GM08714 (cell line): Measurements from ENCODE around the gene MRPL4.
"Not testable (repeated sequence)": the region's sequence is repeated elsewhere in the genome, so short reads cannot be mapped to it uniquely, and the experiment has no call there.

Source experiments
- H3K4me3 ChIP-seq: fragments of 200-500 bp; sonication (Bioruptor generic); 2 replicates; pipeline ENCODE4 v1.5.1; 2014; ENCODE audit warnings: mild to moderate bottlenecking, low read length, inconsistent platforms
- ZNF274 ChIP-seq: IDR thresholded peaks from 2 replicates; pipeline ENCODE4 v1.6.1; 2012; ENCODE audit warnings: mild to moderate bottlenecking, low read depth, low read length

Gene MRPL4

GRCh38 chr19:10224337-10224736, 27.7 kb upstream of the MRPL4 start:
- H3K4me3 ChIP-seq: no peak overlapping the region
- TF ChIP-seq ZNF274: no peak

- TF ChIP-seq ZNF274: no peak
- no peak overlapping the region for H3K4me3 ChIP-seq
Observed at GRCh38 chr19:10226021-10226375, 26.0 kb upstream of the MRPL4 start.

- no peak for TF ChIP-seq ZNF274
- H3K4me3 ChIP-seq: no peak overlapping the region
Observed at GRCh38 chr19:10226376-10227025, 25.5 kb upstream of the MRPL4 start.

- no peak for TF ChIP-seq ZNF274
- H3K4me3 ChIP-seq: no peak overlapping the region
Observed at GRCh38 chr19:10227026-10227971, 24.7 kb upstream of the MRPL4 start.

GRCh38 chr19:10228393-10228792, 23.6 kb upstream of the MRPL4 start:
- no peak overlapping the region for H3K4me3 ChIP-seq
- no peak for TF ChIP-seq ZNF274

GRCh38 chr19:10228920-10229319, 23.1 kb upstream of the MRPL4 start:
- H3K4me3 ChIP-seq: no peak overlapping the region; the same call in 1 of the 2 replicates
- TF ChIP-seq ZNF274: no peak

- TF ChIP-seq ZNF274: no peak
- H3K4me3 ChIP-seq: peak overlapping the region; percentile 85
Observed at GRCh38 chr19:10230173-10230860, 21.7 kb upstream of the MRPL4 start.

GRCh38 chr19:10230861-10231611, 21.0 kb upstream of the MRPL4 start, which contains the start of gene S1PR2:
Gene S1PR2, minus strand, starts transcription at chr19:10231331. Its CDS starts 6,426 bp downstream, at chr19:10224905.
- peak within 1 kb of the TSS; percentile 85 for H3K4me3 ChIP-seq
- no peak for TF ChIP-seq ZNF274

GRCh38 chr19:10231612-10232228, 20.3 kb upstream of the MRPL4 start:
- TF ChIP-seq ZNF274: no peak
- peak overlapping the region; percentile 21; the same call in 1 of the 2 replicates for H3K4me3 ChIP-seq

- TF ChIP-seq ZNF274: no peak
- no peak overlapping the region for H3K4me3 ChIP-seq
Observed at GRCh38 chr19:10233946-10234345, 18.1 kb upstream of the MRPL4 start.

GRCh38 chr19:10235003-10235402, 17.0 kb upstream of the MRPL4 start:
- TF ChIP-seq ZNF274: no peak
- no peak overlapping the region for H3K4me3 ChIP-seq

GRCh38 chr19:10235409-10235808, 16.6 kb upstream of the MRPL4 start:
- not testable (repeated sequence) for H3K4me3 ChIP-seq

- TF ChIP-seq ZNF274: no peak
- H3K4me3 ChIP-seq: no peak overlapping the region
Observed at GRCh38 chr19:10237702-10238101, 14.3 kb upstream of the MRPL4 start.
